Activated CD4-positive, alpha-beta T cell treated with anti-CD3 and anti-CD28 coated beads, Interleukin-2, amount 10 ng/mL, durations not matched to agents 24 days and 14 days (primary cell): ENCODE measurements around the gene MELTF. TPM values are rescaled to one million over a fixed set of nuclear protein-coding genes. Genes with fewer than 3 reads are reported as not detected.
A peak's percentile ranks its signal among the peaks of the same experiment; 100 is the strongest.

ENCODE experiments used
- DNase-seq: peaks from one replicate; pipeline ENCODE4 v3.0.0; 2022
- H3K27ac Mint-ChIP-seq: one replicate; pipeline ENCODE4 v1.8.0; 2022; ENCODE audit warnings: mild to moderate bottlenecking, mixed read lengths
- H3K27me3 Mint-ChIP-seq: one replicate; pipeline ENCODE4 v1.8.0; 2022; ENCODE audit warnings: mixed read lengths
- H3K36me3 Mint-ChIP-seq: one replicate; pipeline ENCODE4 v1.8.0; 2022; ENCODE audit warnings: low read depth, mild to moderate bottlenecking, mixed read lengths
- H3K4me1 Mint-ChIP-seq: one replicate; pipeline ENCODE4 v1.8.0; 2021; ENCODE audit warnings: mixed read lengths
- H3K4me3 Mint-ChIP-seq: one replicate; pipeline ENCODE4 v1.8.0; 2022; ENCODE audit warnings: mild to moderate bottlenecking, moderate library complexity, mixed read lengths
- H3K9me3 Mint-ChIP-seq: one replicate; pipeline ENCODE4 v1.8.0; 2021; ENCODE audit warnings: mixed read lengths
- intact Hi-C: fragments of 100-400 bp; cut with micrococcal nuclease; formaldehyde crosslinking; loops from one replicate; pipeline ENCODE4 v1.15.1; 2023
- total RNA-seq: library from RNA; stranded (reverse); gene quantifications from 2 replicates; pipeline ENCODE4 v1.2.3, GENCODE V29; 2022

Gene MELTF
- total RNA-seq, 1 donor from 2014 or later: 8.8 TPM

GRCh38 chr3:197031315-197032285 lies 2.0 kb upstream of the MELTF start:
- Mint-ChIP-seq H3K27me3 (peaks cover 8% of the 10 kb centered on the region), H3K9me3 (peaks cover 6% of the 10 kb centered on the region), H3K4me1 (peaks cover 4% of the 10 kb centered on the region), H3K27ac (no peak overlapping the region), H3K4me3 (no peak overlapping the region), H3K36me3 (no peaks in the 10 kb centered on the region)
- intact Hi-C loops: loop anchor here (2.0 to 10.0 kb wide), 2 partner anchors 153 to 193 kb away; no protein-coding TSS in a partner anchor
- peak; percentile 60 for DNase-seq

GRCh38 chr3:197030379-197031314 lies 1.0 kb upstream of the MELTF start:
- no peaks in the 10 kb centered on the region for H3K36me3 Mint-ChIP-seq
- peaks cover 6% of the 10 kb centered on the region for H3K9me3 Mint-ChIP-seq
- H3K27ac Mint-ChIP-seq: peak overlapping the region; percentile 20
- H3K27me3 Mint-ChIP-seq: peaks cover 4% of the 10 kb centered on the region
- peak; percentile 58 for DNase-seq
- H3K4me1 Mint-ChIP-seq: peaks cover 4% of the 10 kb centered on the region
- intact Hi-C loops: loop anchor here (2.0 to 10.0 kb wide), 2 partner anchors 154 to 192 kb away; no protein-coding TSS in a partner anchor
- peak overlapping the region; percentile 12 for H3K4me3 Mint-ChIP-seq

DNA sequence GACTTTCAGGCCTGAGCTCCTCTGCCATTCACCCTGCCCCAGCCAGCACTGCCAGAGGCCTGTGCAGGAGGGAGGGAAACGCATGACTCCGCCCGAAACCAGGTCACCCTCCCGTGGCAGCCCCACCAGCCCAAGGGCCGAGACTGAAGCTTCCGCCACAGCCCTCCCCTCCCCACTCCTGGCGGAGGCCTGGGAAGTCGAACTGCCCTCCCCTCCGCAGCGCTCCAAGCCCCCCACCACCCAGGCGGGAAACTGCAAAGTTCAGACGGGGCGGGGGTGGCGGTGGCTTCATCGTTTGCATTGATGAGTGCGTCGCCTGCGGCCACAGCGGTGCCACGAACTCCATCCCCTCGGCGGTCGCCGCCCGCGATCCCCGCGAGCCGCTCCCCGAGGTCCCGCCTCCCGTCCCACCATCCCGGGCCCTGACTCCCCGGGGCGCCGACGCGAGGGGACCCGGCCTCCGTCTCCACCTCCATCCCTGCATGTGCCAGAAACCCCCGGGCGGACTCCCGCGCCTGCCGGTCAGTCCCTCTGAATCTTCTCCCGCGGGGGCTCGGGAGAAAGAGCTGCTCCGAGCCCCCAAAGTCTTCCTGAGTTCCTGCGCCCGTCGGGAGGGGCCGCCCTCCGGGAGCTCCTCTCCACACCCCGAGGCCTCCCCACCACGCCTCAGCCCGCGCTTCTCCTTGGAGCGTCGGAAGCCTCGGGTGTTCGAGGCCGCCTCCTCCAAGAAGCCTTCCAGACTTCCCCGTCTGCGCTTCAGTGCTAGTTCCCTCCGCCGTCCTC lies 698 bp downstream of the MELTF start:
- H3K4me1 Mint-ChIP-seq: peaks cover 4% of the 10 kb centered on the region
- intact Hi-C loops: loop anchor here (1.0 kb wide), 1 partner anchor 27 kb away; no protein-coding TSS in a partner anchor
- peak; percentile 68 for DNase-seq
- H3K27me3 Mint-ChIP-seq: no peaks in the 10 kb centered on the region
- no peaks in the 10 kb centered on the region for H3K9me3 Mint-ChIP-seq
- H3K36me3 Mint-ChIP-seq: no peaks in the 10 kb centered on the region
- H3K27ac Mint-ChIP-seq: peak overlapping the region; percentile 48
- peak overlapping the region; percentile 83 for H3K4me3 Mint-ChIP-seq

DNA sequence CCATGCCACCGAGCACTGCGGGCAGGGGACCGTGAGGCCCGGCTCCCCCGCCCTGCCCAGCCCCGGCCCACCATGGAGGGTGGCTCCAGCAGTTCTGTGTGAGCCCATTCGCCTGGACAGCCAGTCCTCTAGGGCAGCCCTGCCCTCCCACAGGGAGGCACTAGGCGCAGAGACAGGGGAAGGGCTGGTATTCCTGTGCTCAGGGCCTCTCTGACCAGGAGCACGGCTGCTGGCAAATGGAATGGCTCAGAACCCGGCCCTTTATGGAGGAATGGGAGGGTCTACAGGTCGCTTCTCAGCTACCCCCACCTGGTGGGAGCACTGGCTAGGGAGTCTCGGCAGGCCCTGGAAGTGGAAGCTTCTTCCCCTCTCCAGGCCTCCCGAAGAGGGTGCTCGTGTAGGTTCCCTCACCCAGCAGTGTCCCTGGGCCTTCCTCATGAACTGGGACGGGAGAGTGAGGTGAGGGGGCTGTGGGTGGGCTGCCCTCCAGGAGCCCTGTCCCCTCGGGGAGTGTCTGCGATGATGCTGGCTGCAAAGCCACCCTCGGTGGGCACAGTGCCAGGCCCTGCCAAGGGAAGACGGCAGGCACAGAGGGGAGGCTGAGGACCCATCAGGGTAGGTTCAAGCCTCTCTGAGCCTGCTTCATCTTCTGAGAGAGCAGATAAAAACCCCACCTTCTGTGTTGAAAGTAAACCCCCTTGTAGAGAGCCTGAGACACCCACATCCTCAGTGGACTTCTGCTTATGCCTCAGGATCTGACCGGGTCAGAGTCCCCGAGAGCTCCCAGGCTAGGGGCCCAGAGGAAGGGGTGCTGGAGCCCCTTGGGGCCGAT lies 1.5 kb downstream of the MELTF start:
- DNase-seq: peak; percentile 59
- Mint-ChIP-seq H3K9me3 (no peaks in the 10 kb centered on the region), H3K4me1 (peaks cover 8% of the 10 kb centered on the region)

GRCh38 chr3:197027151-197027895 lies 2.3 kb downstream of the MELTF start:
- Mint-ChIP-seq H3K4me1 (peaks cover 10% of the 10 kb centered on the region), H3K9me3 (no peaks in the 10 kb centered on the region), H3K4me3 (no peak overlapping the region), H3K36me3 (no peaks in the 10 kb centered on the region), H3K27me3 (peaks cover 2% of the 10 kb centered on the region), H3K27ac (no peak overlapping the region)
- no peak for DNase-seq
- intact Hi-C loops: no loop called here

More for the DNA sequence above, 1.5 kb downstream of the MELTF start:
- Mint-ChIP-seq H3K36me3 (no peaks in the 10 kb centered on the region), H3K4me3 (peak overlapping the region; percentile 83), H3K27ac (no peak overlapping the region), H3K27me3 (peaks cover 2% of the 10 kb centered on the region)
- intact Hi-C loops: no loop called here

DNA sequence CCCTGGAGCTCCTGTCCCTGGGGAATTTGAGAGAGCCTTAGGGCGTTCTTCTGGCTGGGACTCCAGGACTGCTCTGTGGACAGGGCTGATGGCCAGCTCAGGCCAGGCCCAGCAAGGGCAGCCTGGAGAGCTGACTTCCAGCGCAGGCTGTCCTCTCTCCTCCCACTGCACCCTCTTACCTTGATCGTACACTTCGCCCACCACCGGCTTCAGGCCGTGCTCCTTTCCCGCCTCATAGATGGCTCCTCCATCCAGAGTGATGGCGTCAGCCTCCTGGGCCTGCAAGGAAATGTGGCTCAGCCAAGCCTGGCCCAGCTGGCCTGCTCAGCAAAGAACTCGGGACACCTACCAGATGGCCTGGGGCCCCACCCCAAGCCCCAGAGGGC lies 3.1 kb downstream of the MELTF start:
- DNase-seq: no peak
- Mint-ChIP-seq H3K4me3 (no peak overlapping the region), H3K36me3 (no peaks in the 10 kb centered on the region), H3K4me1 (peaks cover 8% of the 10 kb centered on the region), H3K27ac (no peak overlapping the region), H3K27me3 (peaks cover 2% of the 10 kb centered on the region), H3K9me3 (no peaks in the 10 kb centered on the region)
- intact Hi-C loops: no loop called here

- no peak for DNase-seq
- Mint-ChIP-seq H3K27me3 (peaks cover 2% of the 10 kb centered on the region), H3K36me3 (no peaks in the 10 kb centered on the region), H3K4me1 (peaks cover 6% of the 10 kb centered on the region), H3K4me3 (no peak overlapping the region), H3K27ac (no peak overlapping the region), H3K9me3 (no peaks in the 10 kb centered on the region)
- intact Hi-C loops: no loop called here
These were observed 3.7 kb downstream of the MELTF start for GRCh38 chr3:197025736-197026480.

DNA sequence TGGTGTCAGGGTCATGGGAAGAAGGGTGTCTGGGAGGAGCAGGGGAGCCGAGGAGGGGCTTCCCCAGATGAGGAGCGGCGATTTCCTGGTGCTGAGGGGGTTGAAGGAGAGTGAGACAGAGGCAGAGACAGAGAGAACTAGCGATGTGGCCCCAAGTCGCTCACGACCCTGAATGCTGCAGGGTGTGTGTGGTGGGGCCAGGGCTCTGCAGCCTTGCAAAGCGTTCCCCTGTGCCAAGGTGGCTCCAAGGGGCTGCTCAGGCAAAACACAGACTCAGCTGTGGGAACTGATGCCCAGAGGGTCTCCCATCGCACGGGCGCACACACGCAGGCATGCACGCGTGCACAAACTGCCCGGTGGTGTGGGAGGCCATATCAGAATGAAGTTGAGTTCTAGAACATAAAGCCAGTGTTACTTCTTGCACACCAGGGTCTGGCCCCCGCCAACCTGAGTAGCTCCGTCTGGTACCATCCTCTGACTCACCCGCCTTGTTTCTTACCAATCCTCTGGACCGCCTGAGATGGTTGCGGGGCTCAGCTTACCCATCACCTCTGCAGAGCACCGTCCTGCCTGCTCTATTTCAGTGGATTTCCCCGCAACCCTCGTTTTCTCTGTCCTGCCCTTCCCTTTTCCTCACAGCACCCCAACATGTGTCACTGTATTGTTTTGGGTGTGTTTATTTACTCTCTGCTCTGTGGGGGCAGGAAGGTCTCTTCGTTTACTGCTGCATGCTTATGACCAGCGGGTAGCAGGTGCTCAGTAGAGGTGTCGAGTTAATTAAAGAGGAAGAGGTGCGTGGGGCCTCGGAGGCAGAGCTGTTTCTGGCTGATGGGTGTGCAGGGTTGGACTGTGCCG lies 4.5 kb downstream of the MELTF start:
- intact Hi-C loops: no loop called here
- no peak overlapping the region for H3K4me3 Mint-ChIP-seq

GRCh38 chr3:197023998-197024651 lies 5.5 kb downstream of the MELTF start:
- Mint-ChIP-seq H3K4me3 (no peak overlapping the region), H3K9me3 (no peaks in the 10 kb centered on the region), H3K27ac (no peak overlapping the region), H3K27me3 (peaks cover 2% of the 10 kb centered on the region), H3K4me1 (peaks cover 6% of the 10 kb centered on the region), H3K36me3 (no peaks in the 10 kb centered on the region)
- intact Hi-C loops: no loop called here
- DNase-seq: no peak

More for the DNA sequence above, 4.5 kb downstream of the MELTF start:
- Mint-ChIP-seq H3K27ac (no peak overlapping the region), H3K27me3 (peaks cover 2% of the 10 kb centered on the region), H3K4me1 (peaks cover 6% of the 10 kb centered on the region), H3K36me3 (no peaks in the 10 kb centered on the region), H3K9me3 (no peaks in the 10 kb centered on the region)
- no peak for DNase-seq

DNA sequence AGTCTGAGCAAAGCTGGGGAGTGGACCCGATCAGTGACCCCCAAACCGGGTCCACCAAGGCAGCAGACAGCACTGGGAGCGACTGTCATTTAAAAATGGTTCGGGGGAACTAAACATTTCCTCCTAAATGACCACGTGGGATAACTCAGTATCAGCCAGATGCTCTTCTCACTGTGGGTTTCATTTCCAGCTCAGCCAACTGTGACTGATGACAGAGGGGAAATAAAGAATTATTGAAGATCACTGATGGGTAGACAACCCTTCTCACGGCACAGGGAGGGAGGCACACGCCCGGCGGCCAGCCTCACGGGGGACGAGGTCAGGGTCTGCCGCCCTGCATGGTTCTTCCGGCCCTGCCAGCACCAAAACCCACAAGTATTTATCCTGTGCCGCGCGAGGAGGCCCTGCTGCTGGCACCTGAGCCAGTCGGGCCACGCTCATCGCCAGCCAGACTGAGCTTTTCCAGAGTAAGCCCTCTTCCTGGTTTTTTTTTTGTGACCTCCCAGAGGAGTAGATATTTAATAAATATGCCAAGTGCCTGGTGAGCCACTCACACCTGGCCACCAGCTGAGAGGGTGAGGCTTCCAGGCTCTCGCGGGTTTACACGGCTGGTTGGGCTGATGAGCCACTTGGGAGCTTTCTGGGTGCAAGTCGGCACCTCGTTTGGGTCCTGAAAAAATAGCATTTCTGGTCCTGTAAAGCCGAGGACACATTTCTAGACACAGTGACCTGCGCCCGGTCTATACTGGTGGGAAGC lies 6.2 kb downstream of the MELTF start:
- Mint-ChIP-seq H3K4me1 (peaks cover 6% of the 10 kb centered on the region), H3K4me3 (no peak overlapping the region), H3K36me3 (no peaks in the 10 kb centered on the region), H3K27ac (peak overlapping the region; percentile 29), H3K9me3 (no peaks in the 10 kb centered on the region), H3K27me3 (peaks cover 2% of the 10 kb centered on the region)
- no peak for DNase-seq
- intact Hi-C loops: no loop called here
